DND-41 (cell line): ENCODE measurements around the gene CD276.
"Not testable (repeated sequence)": the region's sequence is repeated elsewhere in the genome, so short reads cannot be mapped to it uniquely, and the experiment has no call there.

Source experiments
- ATAC-seq: fragments of 200-7000 bp; cut with Tn5 transposase; 3 replicates; pipeline ENCODE4 v1.9.1; 2021; ENCODE audit warnings: low read depth; ENCODE audit not compliant: insufficient read depth
- DNase-seq: peaks from one replicate; pipeline ENCODE4 v3.0.0-alpha.2; 2020
- H2AFZ ChIP-seq: 2 replicates; pipeline ENCODE4 v1.6.0; 2012; ENCODE audit warnings: low read depth, low read length
- H3K27ac ChIP-seq: 2 replicates; pipeline ENCODE4 v1.5.1; 2012; ENCODE audit warnings: low read length, inconsistent platforms
- H3K27me3 ChIP-seq: fragments of 200-600 bp; sonication (generic); 2 replicates; pipeline ENCODE4 v1.6.0; 2012; ENCODE audit warnings: low read length, mild to moderate bottlenecking, inconsistent platforms; ENCODE audit not compliant: insufficient read depth, poor library complexity
- H3K36me3 ChIP-seq: 2 replicates; pipeline ENCODE4 v1.5.1; 2012; ENCODE audit warnings: low read length, inconsistent platforms; ENCODE audit not compliant: insufficient read depth
- H3K4me1 ChIP-seq: 2 replicates; pipeline ENCODE4 v1.5.1; 2012; ENCODE audit warnings: mild to moderate bottlenecking, low read length; ENCODE audit not compliant: insufficient read depth
- H3K4me2 ChIP-seq: 2 replicates; pipeline ENCODE4 v1.6.0; 2012; ENCODE audit warnings: mild to moderate bottlenecking, moderate library complexity, low read length, inconsistent platforms; ENCODE audit not compliant: insufficient read depth
- H3K4me3 ChIP-seq, 2 experiments: fragments of 200-600 bp in 1 of 2; shearing (Covaris generic) in 1 of 2; 2 replicates each; pipeline ENCODE4 v1.5.1; 2012 to 2016; ENCODE audit warnings: inconsistent platforms in 2 of 2, low read length in 2 of 2, mild to moderate bottlenecking in 2 of 2, low read depth in 1 of 2, moderate library complexity in 1 of 2
- H3K79me2 ChIP-seq: 2 replicates; pipeline ENCODE4 v1.6.0; 2012; ENCODE audit warnings: low read length, inconsistent platforms; ENCODE audit not compliant: insufficient read depth
- H3K9ac ChIP-seq: 2 replicates; pipeline ENCODE4 v1.6.0; 2012; ENCODE audit warnings: low read depth, mild to moderate bottlenecking, inconsistent platforms, low read length, moderate library complexity
- H3K9me3 ChIP-seq: 2 replicates; pipeline ENCODE4 v1.5.1; 2012; ENCODE audit warnings: low read length, moderate library complexity, mild to moderate bottlenecking, inconsistent platforms; ENCODE audit not compliant: insufficient read depth, severe bottlenecking
- H4K20me1 ChIP-seq: 2 replicates; pipeline ENCODE4 v1.6.0; 2012; ENCODE audit warnings: low read length; ENCODE audit not compliant: insufficient read depth
- EZH2 ChIP-seq: IDR thresholded peaks from 3 replicates; pipeline ENCODE4 v1.6.1; 2012; ENCODE audit warnings: borderline replicate concordance, low read depth, mild to moderate bottlenecking, moderate library complexity, low read length, inconsistent platforms; ENCODE audit not compliant: severe bottlenecking
- TF ChIP-seq, protein P1 (sequence below): IDR thresholded peaks from 2 replicates; pipeline ENCODE4 v1.5.1; 2012; ENCODE audit warnings: borderline replicate concordance, low read length, moderate library complexity, mild to moderate bottlenecking; ENCODE audit not compliant: poor library complexity, severe bottlenecking; ENCODE audit errors: extremely low read depth

CD276 gene

DNA sequence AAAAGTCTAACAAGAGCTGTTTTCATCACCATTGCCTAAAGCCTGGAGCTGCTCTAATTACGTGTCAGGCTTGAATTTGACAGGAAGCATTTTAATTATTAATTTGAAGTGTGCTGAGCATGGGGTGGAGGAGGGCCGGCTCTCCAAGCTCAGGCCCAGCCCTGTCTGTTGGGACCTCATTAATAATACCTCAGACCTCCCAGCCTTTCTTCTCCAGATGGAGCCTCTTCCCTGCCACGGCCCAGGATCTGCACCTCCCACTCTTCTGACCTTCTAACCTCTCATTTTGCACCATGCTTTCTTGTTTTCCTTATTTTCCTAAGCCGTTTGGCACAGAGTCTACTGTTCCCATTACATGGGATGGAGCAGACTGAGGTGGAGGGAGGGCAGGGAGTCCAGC lies 39.0 kb downstream of the CD276 start:
- no peak for TF ChIP-seq EZH2
- TF ChIP-seq, protein P1, sequence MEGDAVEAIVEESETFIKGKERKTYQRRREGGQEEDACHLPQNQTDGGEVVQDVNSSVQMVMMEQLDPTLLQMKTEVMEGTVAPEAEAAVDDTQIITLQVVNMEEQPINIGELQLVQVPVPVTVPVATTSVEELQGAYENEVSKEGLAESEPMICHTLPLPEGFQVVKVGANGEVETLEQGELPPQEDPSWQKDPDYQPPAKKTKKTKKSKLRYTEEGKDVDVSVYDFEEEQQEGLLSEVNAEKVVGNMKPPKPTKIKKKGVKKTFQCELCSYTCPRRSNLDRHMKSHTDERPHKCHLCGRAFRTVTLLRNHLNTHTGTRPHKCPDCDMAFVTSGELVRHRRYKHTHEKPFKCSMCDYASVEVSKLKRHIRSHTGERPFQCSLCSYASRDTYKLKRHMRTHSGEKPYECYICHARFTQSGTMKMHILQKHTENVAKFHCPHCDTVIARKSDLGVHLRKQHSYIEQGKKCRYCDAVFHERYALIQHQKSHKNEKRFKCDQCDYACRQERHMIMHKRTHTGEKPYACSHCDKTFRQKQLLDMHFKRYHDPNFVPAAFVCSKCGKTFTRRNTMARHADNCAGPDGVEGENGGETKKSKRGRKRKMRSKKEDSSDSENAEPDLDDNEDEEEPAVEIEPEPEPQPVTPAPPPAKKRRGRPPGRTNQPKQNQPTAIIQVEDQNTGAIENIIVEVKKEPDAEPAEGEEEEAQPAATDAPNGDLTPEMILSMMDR: no peak
- H3K4me3 ChIP-seq: no peak overlapping the region
- no peaks in the 10 kb centered on the region for H3K79me2 ChIP-seq
- no peak overlapping the region for H2AFZ ChIP-seq
- H3K27ac ChIP-seq: no peak overlapping the region
- H3K27me3 ChIP-seq: peaks cover 15% of the 10 kb centered on the region
- H3K9ac ChIP-seq: no peak overlapping the region
- no peaks in the 10 kb centered on the region for H3K36me3 ChIP-seq
- 0 out of 2 replicates have a peak, but pooled peaks cover 3% of the 10 kb centered on the region for H4K20me1 ChIP-seq
- no peaks in the 10 kb centered on the region for H3K4me1 ChIP-seq
- no peaks in the 10 kb centered on the region for H3K9me3 ChIP-seq
- DNase-seq (no peak), ATAC-seq (no peak)
- no peak overlapping the region for H3K4me2 ChIP-seq

DNA sequence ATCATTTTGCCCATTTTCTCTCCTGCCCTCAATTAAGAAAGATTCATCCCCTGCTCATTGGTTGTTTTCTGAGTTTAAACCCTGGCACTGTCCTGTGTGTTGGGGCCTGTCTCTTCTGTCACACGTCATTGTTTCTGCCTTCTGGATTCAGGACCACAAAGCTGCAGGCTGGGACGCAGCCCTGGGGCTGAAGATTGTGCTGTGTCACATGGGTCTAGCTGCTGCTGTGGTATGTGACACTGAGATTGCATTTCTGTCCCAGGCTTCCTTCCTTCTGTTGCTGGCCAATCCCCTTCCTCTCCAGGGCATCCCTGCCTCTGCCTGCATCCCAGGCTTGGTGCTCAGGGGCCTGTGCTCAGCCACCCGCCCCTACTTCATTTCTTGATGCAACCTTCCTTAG lies 40.0 kb downstream of the CD276 start:
- no peak for TF ChIP-seq EZH2
- TF ChIP-seq, protein P1: no peak
- no peaks in the 10 kb centered on the region for H3K79me2 ChIP-seq
- H2AFZ ChIP-seq: no peak overlapping the region
- no peak overlapping the region for H3K27ac ChIP-seq
- DNase-seq (no peak), ATAC-seq (no peak)
- no peak overlapping the region for H3K4me3 ChIP-seq
- H3K4me1 ChIP-seq: no peaks in the 10 kb centered on the region
- no peak overlapping the region for H3K9ac ChIP-seq
- no peak overlapping the region for H3K4me2 ChIP-seq
- peaks cover 15% of the 10 kb centered on the region for H3K27me3 ChIP-seq
- no peaks in the 10 kb centered on the region for H3K36me3 ChIP-seq
- no peaks in the 10 kb centered on the region for H3K9me3 ChIP-seq
- H4K20me1 ChIP-seq: 0 out of 2 replicates have a peak, but pooled peaks cover 3% of the 10 kb centered on the region

DNA sequence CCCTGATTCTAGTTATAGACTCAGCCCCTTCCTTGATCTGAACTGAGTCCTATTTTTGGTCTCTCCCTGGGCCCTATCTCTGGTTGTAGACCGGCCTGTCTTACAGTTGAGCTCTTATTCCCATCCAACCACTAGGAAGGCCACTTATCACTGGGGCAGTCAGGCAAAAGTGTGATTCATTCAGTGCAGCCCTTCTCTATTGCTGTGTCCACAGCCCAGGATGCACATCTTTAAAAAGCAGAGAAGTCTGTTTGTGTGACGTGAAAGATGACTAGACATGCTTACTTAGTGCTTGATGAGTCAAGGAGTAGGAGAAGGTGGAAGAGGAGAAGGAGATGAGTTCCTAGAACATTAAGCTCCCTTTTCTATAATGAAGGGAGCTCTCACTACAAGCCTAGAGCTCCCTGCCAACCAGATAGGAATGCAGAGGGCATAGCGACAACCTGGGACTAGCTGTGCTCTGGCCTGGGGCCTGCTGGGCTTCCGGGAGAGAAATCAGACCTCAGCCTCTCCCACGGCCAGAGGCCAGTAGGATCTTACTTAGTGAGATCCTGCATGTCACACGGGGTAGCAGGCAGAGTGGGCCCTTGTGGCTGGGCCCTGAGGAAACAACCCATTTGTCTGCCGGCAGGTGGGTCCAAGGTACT lies 43.3 kb downstream of the CD276 start:
- Histone ChIP-seq H3K4me1 (no peaks in the 10 kb centered on the region), H3K27me3 (peaks cover 10% of the 10 kb centered on the region), H3K9me3 (no peaks in the 10 kb centered on the region), H2AFZ (no peak overlapping the region), H3K9ac (no peak overlapping the region), H4K20me1 (no peaks in the 10 kb centered on the region), H3K4me3 (no peak overlapping the region), H3K4me2 (no peak overlapping the region), H3K27ac (no peak overlapping the region), H3K36me3 (no peaks in the 10 kb centered on the region), H3K79me2 (no peaks in the 10 kb centered on the region)
- no peak for TF ChIP-seq EZH2
- TF ChIP-seq, protein P1: no peak
- ATAC-seq: no peak
- DNase-seq: no peak

DNA sequence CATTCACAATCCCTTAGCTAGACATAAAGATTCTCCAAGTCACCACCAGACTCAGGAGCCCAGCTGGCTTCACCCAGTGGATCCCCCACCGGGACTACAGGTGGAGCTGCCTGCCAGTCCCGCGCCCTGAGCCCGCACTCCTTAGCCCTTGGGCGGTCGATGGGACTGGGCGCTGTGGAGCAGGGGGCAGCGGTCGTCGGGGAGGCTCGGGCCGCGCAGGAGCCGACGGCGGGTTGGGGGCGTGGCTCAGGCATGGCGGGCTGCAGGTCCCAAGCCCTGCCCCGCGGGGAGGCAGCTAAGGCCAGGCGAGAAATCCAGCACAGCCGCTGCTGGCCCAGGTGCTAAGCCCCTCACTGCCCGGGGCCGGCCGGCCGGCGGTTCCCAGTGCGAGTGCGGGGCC lies 47.9 kb downstream of the CD276 start:
- H3K9me3 ChIP-seq, ATAC-seq, H3K4me1 ChIP-seq, H3K79me2 ChIP-seq, H3K4me2 ChIP-seq, H3K4me3 ChIP-seq, DNase-seq, H3K27ac ChIP-seq, H3K27me3 ChIP-seq, H3K36me3 ChIP-seq, H2AFZ ChIP-seq, H3K9ac ChIP-seq, H4K20me1 ChIP-seq: not testable (repeated sequence)
